ENCODE data around the gene MRPL49. TPM values are rescaled to one million over a fixed set of nuclear protein-coding genes. Genes with fewer than 3 reads are reported as not detected.

The MRPL49 gene
- total and polyA plus RNA-seq, 2 donors (not counting 3 experiments of a cell fraction or from before 2014, with no cell fraction given): 49.7 to 90.4 TPM

DNA sequence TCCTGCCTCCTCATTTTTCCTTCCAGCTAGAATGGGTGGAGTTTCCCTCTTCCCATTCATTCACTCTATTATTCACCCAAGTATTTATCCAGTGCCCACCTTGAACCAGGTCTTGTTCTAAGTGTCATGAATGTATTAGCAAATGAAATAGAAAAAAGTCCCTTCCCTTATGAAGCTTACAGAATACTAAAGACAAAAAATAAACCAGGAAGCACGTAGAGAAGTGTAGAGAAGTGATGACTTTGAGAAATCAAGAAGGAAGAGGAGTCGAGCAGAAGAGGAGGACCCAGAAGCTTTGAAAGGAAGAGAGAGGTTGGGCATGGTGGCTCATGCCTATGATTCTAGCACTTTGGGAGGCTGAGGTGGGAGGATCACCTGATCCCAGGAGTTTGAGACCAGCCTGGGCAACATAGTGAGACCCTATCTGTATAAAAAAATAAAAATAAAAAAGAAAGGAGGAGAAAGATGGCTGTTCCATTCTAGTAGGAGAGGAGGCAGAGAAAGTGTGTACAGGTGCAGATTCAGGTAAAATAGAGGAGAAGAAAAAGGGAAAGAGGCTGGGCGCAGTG lies 29.3 kb downstream of the MRPL49 start:
- peaks cover 7% of the 10 kb centered on the region for H3K4me1 ChIP-seq (ENCODE audit: control insufficient read depth, extremely low read depth, insufficient read depth, low read length)
- H2AFZ ChIP-seq (ENCODE audit: low read depth, low read length): no peak overlapping the region
- POLR2A ChIA-PET: no interaction called here
- TF ChIP-seq POLR2A (IDR thresholded peaks at IDR 0.05; ENCODE audit: low read depth, low read length): no peak
- no peak for TF ChIP-seq POLR2AphosphoS5 (IDR thresholded peaks at IDR 0.05; ENCODE audit: insufficient read depth, low read depth, low read length)
- no peak for TF ChIP-seq FOS (IDR thresholded peaks at IDR 0.05; ENCODE audit: borderline replicate concordance, insufficient read depth, low read length)
- no peak for TF ChIP-seq GATA2 (IDR thresholded peaks at IDR 0.05; ENCODE audit: insufficient read depth, insufficient read length, low read depth, low read length)
- no peak for TF ChIP-seq JUN (IDR thresholded peaks at IDR 0.05; ENCODE audit: borderline replicate concordance, insufficient read depth, insufficient read length, low read depth)
- TF ChIP-seq EZH2 (IDR thresholded peaks at IDR 0.05; ENCODE audit: borderline replicate concordance, low read depth, low read length, severe bottlenecking): no peak
- TF ChIP-seq MYC (IDR thresholded peaks at IDR 0.05; ENCODE audit: low read depth, low read length): no peak
- TF ChIP-seq, protein P1, sequence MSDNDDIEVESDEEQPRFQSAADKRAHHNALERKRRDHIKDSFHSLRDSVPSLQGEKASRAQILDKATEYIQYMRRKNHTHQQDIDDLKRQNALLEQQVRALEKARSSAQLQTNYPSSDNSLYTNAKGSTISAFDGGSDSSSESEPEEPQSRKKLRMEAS (IDR thresholded peaks at IDR 0.05; ENCODE audit: insufficient read depth, insufficient read length): no peak
- TF ChIP-seq, protein P2, sequence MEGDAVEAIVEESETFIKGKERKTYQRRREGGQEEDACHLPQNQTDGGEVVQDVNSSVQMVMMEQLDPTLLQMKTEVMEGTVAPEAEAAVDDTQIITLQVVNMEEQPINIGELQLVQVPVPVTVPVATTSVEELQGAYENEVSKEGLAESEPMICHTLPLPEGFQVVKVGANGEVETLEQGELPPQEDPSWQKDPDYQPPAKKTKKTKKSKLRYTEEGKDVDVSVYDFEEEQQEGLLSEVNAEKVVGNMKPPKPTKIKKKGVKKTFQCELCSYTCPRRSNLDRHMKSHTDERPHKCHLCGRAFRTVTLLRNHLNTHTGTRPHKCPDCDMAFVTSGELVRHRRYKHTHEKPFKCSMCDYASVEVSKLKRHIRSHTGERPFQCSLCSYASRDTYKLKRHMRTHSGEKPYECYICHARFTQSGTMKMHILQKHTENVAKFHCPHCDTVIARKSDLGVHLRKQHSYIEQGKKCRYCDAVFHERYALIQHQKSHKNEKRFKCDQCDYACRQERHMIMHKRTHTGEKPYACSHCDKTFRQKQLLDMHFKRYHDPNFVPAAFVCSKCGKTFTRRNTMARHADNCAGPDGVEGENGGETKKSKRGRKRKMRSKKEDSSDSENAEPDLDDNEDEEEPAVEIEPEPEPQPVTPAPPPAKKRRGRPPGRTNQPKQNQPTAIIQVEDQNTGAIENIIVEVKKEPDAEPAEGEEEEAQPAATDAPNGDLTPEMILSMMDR (IDR thresholded peaks at IDR 0.05; ENCODE audit: extremely low read depth in 1 of 2, insufficient read depth in 1 of 2, low read depth in 1 of 2, low read length in 2 of 2): no peak
- FAIRE-seq (no peak), DNase-seq (ENCODE audit: low read depth, low spot score) (no peak)
- no peak overlapping the region for H3K27ac ChIP-seq (ENCODE audit: insufficient read depth, low read depth, low read length)
- H3K79me2 ChIP-seq (ENCODE audit: control insufficient read depth, insufficient read depth, low read length): no peaks in the 10 kb centered on the region
- CTCF ChIA-PET: no interaction called here
- H4K20me1 ChIP-seq (replicated peaks; ENCODE audit: control insufficient read depth, extremely low read depth, insufficient read depth, low read length): no peaks in the 10 kb centered on the region
- no peaks in the 10 kb centered on the region for H3K9me3 ChIP-seq (replicated peaks; ENCODE audit: control insufficient read depth, insufficient read depth, low read length)
- H3K4me3 ChIP-seq (replicated peaks in 1 of 3; ENCODE audit: insufficient read depth in 1 of 3, low read depth in 1 of 3, low read length in 3 of 3): no peak overlapping the region
- no TSS peak for BruUV-seq (replicated peaks)
- peaks cover 4 to 7% of the 10 kb centered on the region in 2 experiments for H3K27me3 ChIP-seq (ENCODE audit: control insufficient read depth in 2 of 2, insufficient read depth in 2 of 2, low read length in 2 of 2)
- no peaks in the 10 kb centered on the region for H3K36me3 ChIP-seq (ENCODE audit: control insufficient read depth in 2 of 2, extremely low read depth in 1 of 2, insufficient read depth in 2 of 2, low read length in 2 of 2)
- H3K9ac ChIP-seq (replicated peaks; ENCODE audit: extremely low read depth, insufficient read depth, low read length): no peak overlapping the region
- no peaks in the 10 kb centered on the region for H3K9me1 ChIP-seq (replicated peaks; ENCODE audit: control insufficient read depth, extremely low read depth, insufficient read depth, low read length)
- H3K4me2 ChIP-seq (ENCODE audit: insufficient read depth, low read length): no peak overlapping the region
- intact Hi-C loops (cut with micrococcal nuclease) (no loop called here), dilution Hi-C loops (cut with MboI; ENCODE audit: extremely low pct_ligation_motif_present, low sequenced_read_pairs) (no loop called here)
